DMS53 (cell line): ENCODE data around the gene RAB34.
"Not testable (repeated sequence)": the region's sequence is repeated elsewhere in the genome, so short reads cannot be mapped to it uniquely, and the experiment has no call there.

Experiments
- DNase-seq: peaks from one replicate; lab custom pipeline; 2025; lab: John Stamatoyannopoulos, UW

The RAB34 gene

DNA sequence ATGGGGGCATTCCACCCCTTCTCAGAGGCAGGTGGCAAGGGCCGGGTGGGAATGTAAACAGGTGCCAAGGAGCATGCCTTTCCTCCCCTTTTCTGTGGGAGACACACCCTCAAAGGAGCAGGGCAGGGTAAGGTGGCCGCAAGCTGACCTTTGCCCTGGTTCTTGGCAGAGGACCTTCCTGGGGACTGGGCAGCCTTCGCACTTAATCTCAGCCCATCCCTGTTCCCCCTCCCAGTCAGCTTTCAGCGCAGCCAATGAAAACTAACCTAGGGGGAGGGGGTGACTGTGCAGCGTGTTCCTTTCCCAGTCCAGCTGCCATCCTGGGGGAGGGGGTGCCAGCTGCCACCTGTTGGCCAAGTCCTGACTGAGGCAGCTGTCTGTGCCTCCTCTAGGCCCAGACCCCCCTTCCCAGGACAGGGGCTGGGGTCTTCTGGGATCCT, 29.0 kb upstream of the RAB34 start:
- peak; percentile 88 for DNase-seq

GRCh38 chr17:28745786-28746411, 28.2 kb upstream of the RAB34 start:
- DNase-seq, result peak; percentile 67

DNA sequence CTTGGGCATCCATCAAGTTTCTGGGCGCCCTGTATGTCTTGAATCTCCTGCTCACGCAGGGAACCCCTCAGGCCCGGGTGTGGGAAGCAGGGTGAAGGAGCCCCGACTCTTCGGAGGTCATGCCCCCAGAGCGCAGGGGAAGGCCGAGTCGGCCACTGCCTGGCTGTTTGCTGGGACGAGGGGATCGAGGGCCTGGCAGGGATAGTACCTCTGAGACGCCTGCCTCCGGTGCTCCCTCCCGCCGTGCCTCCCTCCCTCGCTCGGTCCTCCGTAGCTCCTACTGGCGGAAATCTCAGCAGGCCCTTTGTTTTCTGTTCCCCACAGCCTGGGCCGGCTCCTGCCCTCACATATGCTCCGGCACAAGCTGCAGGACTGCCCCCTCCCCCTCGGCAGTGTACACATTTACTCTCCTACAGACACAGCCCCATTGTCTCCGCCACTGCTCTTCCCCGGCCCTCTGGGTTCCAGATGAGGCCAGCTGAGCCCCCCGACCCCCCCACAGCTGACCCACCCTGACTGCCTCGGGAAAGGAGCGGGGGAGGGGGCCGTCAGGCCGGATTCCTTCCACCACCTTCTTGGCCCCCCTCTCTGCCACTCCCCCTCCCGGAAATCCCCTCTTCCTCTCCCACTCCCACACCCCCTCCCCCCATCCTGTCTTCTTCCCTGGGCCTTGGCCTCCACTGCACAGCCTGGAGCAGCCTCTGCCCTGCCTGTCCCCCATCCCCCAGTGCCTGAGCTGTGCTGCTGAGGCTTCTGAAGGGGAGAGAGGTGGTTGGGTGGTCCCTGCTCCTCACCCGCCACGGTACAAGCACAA, 27.5 kb upstream of the RAB34 start:
- peak; percentile 83 for DNase-seq

GRCh38 chr17:28744104-28744971, 26.7 kb upstream of the RAB34 start:
- peak; percentile 65 for DNase-seq

DNA sequence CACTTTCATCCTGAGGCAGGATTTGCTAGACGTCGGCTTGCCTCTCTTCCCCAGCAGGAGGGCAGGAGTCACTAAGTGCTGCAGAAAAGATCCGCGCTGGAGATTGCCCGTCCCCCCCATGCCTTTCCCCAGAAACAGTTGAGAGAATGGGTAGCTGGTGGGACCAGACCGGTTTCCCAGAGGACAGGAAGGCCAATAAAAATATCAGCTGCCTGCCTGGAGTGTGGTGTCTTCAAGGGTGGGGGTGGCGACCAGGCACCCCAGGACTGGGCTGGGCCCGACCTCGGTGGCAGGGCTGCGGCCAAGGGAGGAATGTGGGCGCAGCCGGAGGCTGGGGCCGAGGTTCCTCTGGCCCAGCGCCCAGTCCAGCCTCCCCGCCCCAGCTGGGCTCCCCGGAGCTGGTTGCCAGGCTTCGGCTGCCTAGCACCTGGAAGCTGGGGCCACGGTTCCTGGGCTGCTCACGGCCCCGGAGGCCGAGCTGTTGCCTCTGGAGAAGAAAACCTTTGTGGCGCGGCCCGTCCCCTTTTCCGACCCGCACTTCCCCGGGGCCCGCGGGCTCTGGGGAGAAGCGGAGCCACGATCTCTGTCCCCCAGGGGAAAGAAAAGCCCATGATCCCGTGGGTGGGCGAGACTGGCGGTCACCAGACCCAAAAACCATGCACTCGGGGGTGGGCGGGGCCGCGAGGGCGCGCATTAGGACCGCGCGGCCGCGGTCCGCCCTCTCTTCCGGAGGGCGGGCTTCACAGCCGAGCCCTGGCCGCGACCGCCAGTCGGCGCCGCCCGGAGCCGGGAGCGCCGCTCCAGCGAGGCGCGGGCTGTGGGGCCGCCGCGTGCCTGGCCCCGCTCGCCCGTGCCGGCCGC, 25.8 kb upstream of the RAB34 start, which contains the start of gene TRAF4:
TRAF4 (plus strand) TSS at position 769 of the 861 bp plus-strand sequence. CDS start 102 bp downstream, outside the sequence.
- DNase-seq, result peak; percentile 88

GRCh38 chr17:28741358-28742349, 24.0 kb upstream of the RAB34 start:
- DNase-seq, result no peak

DNA sequence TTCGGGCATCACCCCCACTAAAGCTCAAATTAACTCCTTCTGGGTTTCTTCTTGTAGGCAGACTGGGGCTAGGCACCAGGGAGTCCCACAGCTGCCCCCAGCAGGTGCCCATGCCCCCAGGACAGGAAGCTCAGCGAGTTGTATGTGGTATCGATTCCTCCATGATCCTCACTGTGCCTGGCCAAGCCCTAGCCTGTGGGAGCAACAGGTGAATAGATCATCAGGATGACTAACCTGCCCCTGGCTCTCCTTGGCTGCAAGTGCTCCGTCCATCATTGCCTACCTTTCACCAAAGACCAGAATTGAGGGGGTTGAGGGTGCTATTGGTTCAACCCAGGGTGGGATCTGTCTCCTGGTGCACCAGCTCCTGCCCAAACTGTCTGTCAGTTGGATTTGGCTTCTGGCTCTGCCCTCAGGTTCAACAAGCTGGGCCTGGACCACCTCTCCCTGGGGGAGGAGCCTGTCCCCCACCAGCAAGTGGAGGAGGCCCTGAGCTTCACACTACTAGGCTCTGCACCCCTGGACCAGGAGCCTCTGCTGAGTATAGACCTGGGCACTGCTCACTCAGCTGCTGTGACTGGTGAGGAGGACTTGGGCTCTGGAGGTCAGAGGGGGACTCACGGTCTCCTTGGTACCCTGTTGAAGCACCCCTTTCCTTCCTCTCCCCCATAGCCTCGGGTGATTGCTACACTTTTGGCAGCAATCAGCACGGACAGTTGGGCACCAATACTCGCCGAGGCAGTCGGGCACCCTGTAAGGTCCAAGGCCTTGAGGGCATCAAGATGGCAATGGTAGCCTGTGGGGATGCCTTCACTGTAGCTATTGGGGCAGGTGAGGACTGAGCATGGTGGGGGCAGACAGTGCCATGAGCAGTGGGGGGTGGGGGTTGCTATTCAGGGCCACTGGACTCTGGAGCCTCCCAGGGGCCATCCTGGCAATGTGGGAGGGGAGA, 23.0 kb upstream of the RAB34 start:
- DNase-seq, result no peak

DNA sequence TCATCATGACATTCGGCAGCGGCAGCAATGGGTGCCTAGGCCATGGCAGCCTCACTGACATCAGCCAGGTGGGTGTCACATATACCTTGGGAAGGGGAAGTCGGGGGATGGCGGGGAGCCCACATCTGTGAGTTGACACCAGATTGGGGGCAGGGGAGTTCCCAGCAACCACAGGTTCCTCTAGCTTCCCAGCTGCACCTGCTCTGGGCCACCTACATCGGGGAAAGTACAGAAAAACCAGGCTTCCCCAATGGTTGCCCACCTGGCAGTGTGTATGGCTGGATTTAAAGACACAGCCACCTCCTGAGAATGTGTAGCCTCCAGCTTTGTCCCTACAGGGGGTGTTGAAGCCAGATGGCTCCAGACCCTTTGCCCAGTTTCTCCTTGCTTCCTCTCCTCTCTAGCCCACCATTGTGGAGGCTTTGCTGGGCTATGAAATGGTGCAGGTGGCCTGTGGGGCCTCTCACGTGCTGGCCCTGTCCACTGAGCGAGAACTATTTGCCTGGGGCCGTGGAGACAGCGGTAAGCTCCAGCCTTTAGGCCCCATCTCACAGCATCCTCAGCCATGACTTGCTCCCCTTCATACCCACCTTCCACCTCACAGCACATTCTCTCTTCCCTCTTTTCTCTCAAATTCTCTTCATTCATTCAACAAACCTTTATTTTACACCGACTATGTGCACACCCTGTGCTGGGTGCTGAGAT, 21.2 kb upstream of the RAB34 start:
- no peak for DNase-seq

DNA sequence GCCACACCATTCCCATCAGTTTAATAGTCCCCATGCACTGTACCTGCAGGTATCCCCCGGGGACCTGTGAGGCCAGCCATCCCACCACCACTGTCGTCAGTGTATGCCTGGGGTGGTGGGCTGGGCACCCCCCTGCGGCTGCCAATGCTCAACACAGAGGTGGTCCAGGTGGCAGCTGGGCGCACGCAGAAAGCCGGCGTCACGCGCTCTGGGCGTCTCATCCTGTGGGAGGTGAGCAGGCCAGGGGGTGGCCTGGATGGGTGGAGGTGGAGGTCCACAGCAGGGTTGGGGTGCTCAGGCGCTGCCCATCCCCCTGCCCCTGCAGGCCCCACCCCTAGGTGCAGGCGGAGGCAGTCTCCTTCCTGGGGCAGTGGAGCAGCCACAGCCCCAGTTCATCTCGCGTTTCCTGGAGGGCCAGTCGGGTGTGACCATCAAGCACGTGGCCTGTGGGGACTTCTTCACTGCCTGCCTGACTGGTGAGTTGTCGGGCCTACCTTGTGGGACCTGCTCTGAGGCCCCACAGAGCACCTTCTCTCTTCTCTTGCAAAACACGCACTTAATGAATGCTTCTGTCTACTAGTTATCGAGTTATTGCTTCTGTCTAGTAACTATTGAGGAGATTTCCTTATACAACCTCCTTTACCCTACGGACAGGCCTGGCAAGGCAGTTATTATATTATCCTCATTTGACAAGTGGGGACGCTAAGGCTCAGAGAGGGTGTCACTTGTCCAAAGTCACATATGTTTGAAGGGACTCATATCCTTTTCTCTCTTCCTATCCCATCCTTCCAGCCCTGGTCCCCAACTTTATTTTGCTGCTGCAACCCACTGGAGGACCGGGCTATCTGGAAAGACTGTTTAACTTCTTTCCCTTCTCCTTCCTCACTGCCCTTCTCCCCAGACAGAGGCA, 20.4 kb upstream of the RAB34 start:
- DNase-seq, result no peak

GRCh38 chr17:28737316-28737715, 19.6 kb upstream of the RAB34 start:
- DNase-seq, result no peak

- not testable (repeated sequence) for DNase-seq
These were observed 18.5 kb upstream of the RAB34 start for GRCh38 chr17:28735913-28736769.

GRCh38 chr17:28735242-28735722, 17.6 kb upstream of the RAB34 start:
- no peak for DNase-seq

- DNase-seq, result no peak
These were observed 17.1 kb upstream of the RAB34 start for GRCh38 chr17:28734712-28735241.

DNA sequence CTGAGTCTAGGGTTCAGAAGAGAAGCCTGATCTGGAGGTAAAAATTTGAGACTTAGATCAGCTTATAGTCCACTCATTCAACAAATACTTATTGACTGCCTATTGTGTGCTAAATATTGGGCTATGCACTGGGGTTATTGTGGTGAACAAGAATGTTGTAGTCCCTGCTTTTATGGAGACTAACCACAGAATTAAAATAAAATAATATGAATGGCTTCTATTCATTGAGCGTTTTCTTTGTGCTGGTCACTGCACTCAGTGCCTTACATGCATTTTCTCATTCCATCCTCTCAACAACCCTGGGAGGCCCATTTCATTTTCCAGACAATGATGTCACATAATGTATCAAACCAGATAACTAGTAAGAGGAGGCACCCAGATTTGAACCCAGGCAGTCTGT, 15.7 kb upstream of the RAB34 start:
- DNase-seq, result no peak

DNA sequence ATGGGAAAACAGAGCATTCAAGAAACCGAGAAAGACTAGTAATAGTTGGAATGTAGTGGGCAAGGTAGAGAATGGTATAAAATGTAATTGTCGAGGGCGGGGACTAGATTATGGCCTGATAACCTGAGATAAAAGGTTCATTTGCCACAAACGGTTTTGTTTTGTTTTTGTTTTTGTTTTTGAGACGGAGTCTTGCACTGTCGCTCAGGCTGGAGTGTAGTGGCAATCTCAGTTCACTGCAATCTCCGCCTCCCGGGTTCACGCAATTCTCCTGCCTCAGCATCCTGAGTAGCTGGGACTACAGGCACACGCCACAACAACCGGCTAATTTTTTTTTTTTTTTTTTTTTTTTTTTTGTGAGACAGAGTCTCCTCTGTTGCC, 12.3 kb upstream of the RAB34 start:
- no peak for DNase-seq
